Peyer's patch (tissue), 4 donors: ENCODE data around the gene TSPEAR.

Experiments
- POLR2A ChIP-seq, 2 donors: fragments of 450-650 bp; IDR thresholded peaks; one replicate each; pipeline ENCODE4 v1.5.1; 2017; ENCODE audit warnings: antibody characterized with exemption in 2 of 2, mild to moderate bottlenecking in 2 of 2, moderate library complexity in 2 of 2
- TF ChIP-seq, protein P1 (sequence below), 6 experiments: fragments of 450-650 bp in 4 of 6; fragments of 200-600 bp in 2 of 6; sonication (generic) in 1 of 6; IDR thresholded peaks; one replicate each; pipeline ENCODE4 v1.5.1; 2017 to 2019; ENCODE audit warnings: antibody characterized with exemption in 6 of 6, mild to moderate bottlenecking in 3 of 6, moderate library complexity in 1 of 6

DNA sequence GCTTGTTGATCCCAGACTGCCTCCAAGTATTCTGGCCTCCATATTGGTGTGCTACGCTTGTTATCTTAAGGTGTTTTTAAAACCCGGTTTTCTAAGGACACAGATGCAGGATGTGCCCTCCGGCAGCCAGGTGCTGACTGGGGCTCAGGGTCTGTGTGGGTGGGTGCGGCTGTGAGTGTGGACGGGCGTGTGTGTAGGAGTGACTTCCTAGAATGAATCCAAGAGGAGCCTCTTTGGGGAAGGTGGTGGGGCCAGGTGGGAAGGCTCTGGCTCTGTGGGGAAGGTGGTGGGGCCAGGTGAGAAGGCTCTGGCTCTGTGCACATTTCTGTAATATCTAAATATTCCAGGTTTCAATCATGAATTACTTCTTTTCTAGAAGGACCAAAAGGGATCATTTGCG lies 12.8 kb upstream of the TSPEAR start:
- TF ChIP-seq, protein P1, sequence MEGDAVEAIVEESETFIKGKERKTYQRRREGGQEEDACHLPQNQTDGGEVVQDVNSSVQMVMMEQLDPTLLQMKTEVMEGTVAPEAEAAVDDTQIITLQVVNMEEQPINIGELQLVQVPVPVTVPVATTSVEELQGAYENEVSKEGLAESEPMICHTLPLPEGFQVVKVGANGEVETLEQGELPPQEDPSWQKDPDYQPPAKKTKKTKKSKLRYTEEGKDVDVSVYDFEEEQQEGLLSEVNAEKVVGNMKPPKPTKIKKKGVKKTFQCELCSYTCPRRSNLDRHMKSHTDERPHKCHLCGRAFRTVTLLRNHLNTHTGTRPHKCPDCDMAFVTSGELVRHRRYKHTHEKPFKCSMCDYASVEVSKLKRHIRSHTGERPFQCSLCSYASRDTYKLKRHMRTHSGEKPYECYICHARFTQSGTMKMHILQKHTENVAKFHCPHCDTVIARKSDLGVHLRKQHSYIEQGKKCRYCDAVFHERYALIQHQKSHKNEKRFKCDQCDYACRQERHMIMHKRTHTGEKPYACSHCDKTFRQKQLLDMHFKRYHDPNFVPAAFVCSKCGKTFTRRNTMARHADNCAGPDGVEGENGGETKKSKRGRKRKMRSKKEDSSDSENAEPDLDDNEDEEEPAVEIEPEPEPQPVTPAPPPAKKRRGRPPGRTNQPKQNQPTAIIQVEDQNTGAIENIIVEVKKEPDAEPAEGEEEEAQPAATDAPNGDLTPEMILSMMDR (IDR thresholded peaks at IDR 0.05) = no peak
- TF ChIP-seq POLR2A (IDR thresholded peaks at IDR 0.05) = no peak
